ENCODE data around the gene FARS2. TPM values are rescaled to one million over a fixed set of nuclear protein-coding genes. Genes with fewer than 3 reads are reported as not detected.

The FARS2 gene
- polyA plus RNA-seq, 1 donor (not counting 4 experiments of a cell fraction or from before 2014, with no cell fraction given): 21.3 TPM

- Histone ChIP-seq H2AFZ (ENCODE audit: control insufficient read depth, low read length) (no peak overlapping the region), H3K4me3 (ENCODE audit: control insufficient read depth in 2 of 3, extremely low read depth in 1 of 3, insufficient read depth in 2 of 3, low read depth in 1 of 3, low read length in 3 of 3) (no peak overlapping the region), H3K27me3 (ENCODE audit: control insufficient read depth, extremely low read depth, insufficient read depth, low read length) (no peaks in the 10 kb centered on the region), H3K9me1 (ENCODE audit: control insufficient read depth, extremely low read depth, insufficient read depth, low read length) (no peaks in the 10 kb centered on the region), H3K79me2 (ENCODE audit: control insufficient read depth, insufficient read depth, low read length) (peaks cover 18% of the 10 kb centered on the region), H3K27ac (ENCODE audit: control insufficient read depth, insufficient read depth, low read length) (no peak overlapping the region), H4K20me1 (ENCODE audit: control insufficient read depth, extremely low read depth, insufficient read depth, low read length) (no peaks in the 10 kb centered on the region), H3K4me2 (ENCODE audit: control insufficient read depth, extremely low read depth, insufficient read depth, low read depth, low read length) (no peak overlapping the region), H3K36me3 (ENCODE audit: control insufficient read depth in 2 of 2, extremely low read depth in 1 of 2, insufficient read depth in 2 of 2, low read length in 2 of 2) (peaks cover 0 to 3% of the 10 kb centered on the region in 2 experiments), H3K9me3 (ENCODE audit: control insufficient read depth, low read depth, low read length) (no peaks in the 10 kb centered on the region), H3K4me1 (ENCODE audit: control insufficient read depth, extremely low read depth, insufficient read depth, low read length) (peaks cover 12% of the 10 kb centered on the region), H3K9ac (ENCODE audit: control insufficient read depth, extremely low read depth, insufficient read depth, low read length) (no peak overlapping the region)
- FAIRE-seq (no peak), DNase-seq (ENCODE audit: low read depth, low spot score) (no peak)
- dilution Hi-C loops (cut with MboI; ENCODE audit: extremely low pct_ligation_motif_present, low sequenced_read_pairs): no loop called here
- TF ChIP-seq EZH2 (IDR thresholded peaks at IDR 0.05; ENCODE audit: low read length) (no peak), CTCF (optimal IDR thresholded peaks at IDR 0.05 in 1 of 3, IDR thresholded peaks at IDR 0.05 in 1 of 3, conservative IDR thresholded peaks at IDR 0.05 in 1 of 3; ENCODE audit: extremely low read depth in 1 of 3, insufficient read depth in 2 of 3, low read length in 3 of 3) (no peak)
Measured at GRCh38 chr6:5276581-5276980, 15.3 kb downstream of the FARS2 start.

GRCh38 chr6:5277589-5277988, 16.3 kb downstream of the FARS2 start:
- H3K4me1 ChIP-seq (ENCODE audit: control insufficient read depth, extremely low read depth, insufficient read depth, low read length): peaks cover 6% of the 10 kb centered on the region
- no peak for TF ChIP-seq CTCF (optimal IDR thresholded peaks at IDR 0.05 in 1 of 3, IDR thresholded peaks at IDR 0.05 in 1 of 3, conservative IDR thresholded peaks at IDR 0.05 in 1 of 3; ENCODE audit: extremely low read depth in 1 of 3, insufficient read depth in 2 of 3, low read length in 3 of 3)
- TF ChIP-seq EZH2 (IDR thresholded peaks at IDR 0.05; ENCODE audit: low read length): no peak
- no peak overlapping the region for H2AFZ ChIP-seq (ENCODE audit: control insufficient read depth, low read length)
- H3K4me3 ChIP-seq (ENCODE audit: control insufficient read depth in 2 of 3, extremely low read depth in 1 of 3, insufficient read depth in 2 of 3, low read depth in 1 of 3, low read length in 3 of 3): no peak overlapping the region
- peaks cover 0 to 3% of the 10 kb centered on the region in 2 experiments for H3K36me3 ChIP-seq (ENCODE audit: control insufficient read depth in 2 of 2, extremely low read depth in 1 of 2, insufficient read depth in 2 of 2, low read length in 2 of 2)
- no peaks in the 10 kb centered on the region for H3K9me3 ChIP-seq (ENCODE audit: control insufficient read depth, low read depth, low read length)
- H3K9ac ChIP-seq (ENCODE audit: control insufficient read depth, extremely low read depth, insufficient read depth, low read length): no peak overlapping the region
- H3K9me1 ChIP-seq (ENCODE audit: control insufficient read depth, extremely low read depth, insufficient read depth, low read length): no peaks in the 10 kb centered on the region
- H3K27me3 ChIP-seq (ENCODE audit: control insufficient read depth, extremely low read depth, insufficient read depth, low read length): no peaks in the 10 kb centered on the region
- no peak overlapping the region for H3K27ac ChIP-seq (ENCODE audit: control insufficient read depth, insufficient read depth, low read length)
- no peak for FAIRE-seq
- DNase-seq (ENCODE audit: low read depth, low spot score): no peak
- dilution Hi-C loops (cut with MboI; ENCODE audit: extremely low pct_ligation_motif_present, low sequenced_read_pairs): no loop called here
- no peaks in the 10 kb centered on the region for H4K20me1 ChIP-seq (ENCODE audit: control insufficient read depth, extremely low read depth, insufficient read depth, low read length)
- H3K79me2 ChIP-seq (ENCODE audit: control insufficient read depth, insufficient read depth, low read length): peaks cover 18% of the 10 kb centered on the region
- H3K4me2 ChIP-seq (ENCODE audit: control insufficient read depth, extremely low read depth, insufficient read depth, low read depth, low read length): no peak overlapping the region
